GM12874 (cell line): ENCODE measurements around the gene RAB12.

Experiments used
- TF ChIP-seq, protein P1 (sequence below): IDR thresholded peaks from 2 replicates; pipeline ENCODE4 v1.5.1; 2011; ENCODE audit warnings: low read depth, mild to moderate bottlenecking, control low read depth, low read length, moderate library complexity; ENCODE audit not compliant: insufficient read depth

Gene RAB12

DNA sequence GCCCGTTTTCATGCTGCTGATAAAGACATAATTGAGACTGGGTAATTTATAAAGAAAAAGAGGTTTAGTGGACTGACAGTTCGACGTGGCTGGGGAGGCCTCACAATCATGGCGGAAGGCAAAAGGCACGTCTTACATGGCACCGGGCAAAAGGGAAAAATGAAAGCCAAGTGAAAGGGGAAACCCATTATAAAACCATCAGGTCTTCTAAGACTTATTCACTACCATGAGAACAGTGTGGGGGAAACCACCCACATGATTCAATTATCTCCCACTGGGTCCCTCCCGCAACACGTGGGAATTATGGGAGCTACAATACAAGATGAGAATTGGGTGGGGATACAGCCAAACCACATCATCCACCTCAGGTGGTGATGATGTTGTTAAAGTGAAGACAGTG is 3.3 kb upstream of the RAB12 start:
- TF ChIP-seq, protein P1, sequence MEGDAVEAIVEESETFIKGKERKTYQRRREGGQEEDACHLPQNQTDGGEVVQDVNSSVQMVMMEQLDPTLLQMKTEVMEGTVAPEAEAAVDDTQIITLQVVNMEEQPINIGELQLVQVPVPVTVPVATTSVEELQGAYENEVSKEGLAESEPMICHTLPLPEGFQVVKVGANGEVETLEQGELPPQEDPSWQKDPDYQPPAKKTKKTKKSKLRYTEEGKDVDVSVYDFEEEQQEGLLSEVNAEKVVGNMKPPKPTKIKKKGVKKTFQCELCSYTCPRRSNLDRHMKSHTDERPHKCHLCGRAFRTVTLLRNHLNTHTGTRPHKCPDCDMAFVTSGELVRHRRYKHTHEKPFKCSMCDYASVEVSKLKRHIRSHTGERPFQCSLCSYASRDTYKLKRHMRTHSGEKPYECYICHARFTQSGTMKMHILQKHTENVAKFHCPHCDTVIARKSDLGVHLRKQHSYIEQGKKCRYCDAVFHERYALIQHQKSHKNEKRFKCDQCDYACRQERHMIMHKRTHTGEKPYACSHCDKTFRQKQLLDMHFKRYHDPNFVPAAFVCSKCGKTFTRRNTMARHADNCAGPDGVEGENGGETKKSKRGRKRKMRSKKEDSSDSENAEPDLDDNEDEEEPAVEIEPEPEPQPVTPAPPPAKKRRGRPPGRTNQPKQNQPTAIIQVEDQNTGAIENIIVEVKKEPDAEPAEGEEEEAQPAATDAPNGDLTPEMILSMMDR: no peak

DNA sequence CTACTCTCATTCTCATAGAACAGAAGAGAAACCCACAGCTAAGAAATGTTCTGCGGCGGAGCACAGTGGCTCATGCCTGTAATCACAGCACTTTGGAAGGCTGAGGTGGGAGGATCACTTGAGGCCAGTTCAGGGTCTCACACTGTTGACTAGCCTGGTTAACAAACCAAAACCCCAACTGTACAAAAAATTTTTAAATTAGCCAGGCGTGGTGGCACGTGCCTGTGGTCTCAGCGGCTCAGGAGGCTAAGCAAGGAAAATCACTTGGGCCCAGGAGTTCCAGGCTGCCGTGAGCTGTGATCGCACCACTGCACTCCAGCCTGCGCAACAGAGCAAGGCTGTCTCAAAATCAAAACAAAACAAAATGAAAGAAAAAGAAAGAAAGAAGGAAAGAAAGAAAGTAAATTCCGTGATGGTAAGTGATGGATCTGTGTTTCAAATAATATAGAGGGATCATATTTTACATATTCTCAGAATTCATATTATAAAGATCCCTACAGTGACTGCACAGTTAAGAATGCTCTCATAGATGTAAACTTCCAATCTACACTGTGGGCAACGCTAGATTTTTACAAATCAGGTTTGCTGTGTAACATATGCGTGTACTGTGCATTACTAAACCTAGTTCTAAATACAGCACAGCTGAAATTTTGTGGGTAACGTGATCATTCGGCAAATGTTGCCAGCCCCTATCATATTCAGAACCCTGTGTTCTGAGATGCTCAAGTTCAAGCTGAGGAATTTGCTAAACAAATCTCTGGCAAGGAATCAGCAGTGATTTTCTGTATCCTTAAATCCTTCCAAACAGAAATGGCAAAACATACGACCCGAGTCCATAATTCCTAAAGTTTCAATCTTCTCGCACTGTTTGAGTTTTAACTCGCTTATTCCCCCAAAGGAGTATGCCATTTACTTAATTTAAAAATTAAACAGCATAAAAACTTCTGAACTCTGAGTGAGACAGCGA is 1.2 kb upstream of the RAB12 start:
- TF ChIP-seq, protein P1: no peak

DNA sequence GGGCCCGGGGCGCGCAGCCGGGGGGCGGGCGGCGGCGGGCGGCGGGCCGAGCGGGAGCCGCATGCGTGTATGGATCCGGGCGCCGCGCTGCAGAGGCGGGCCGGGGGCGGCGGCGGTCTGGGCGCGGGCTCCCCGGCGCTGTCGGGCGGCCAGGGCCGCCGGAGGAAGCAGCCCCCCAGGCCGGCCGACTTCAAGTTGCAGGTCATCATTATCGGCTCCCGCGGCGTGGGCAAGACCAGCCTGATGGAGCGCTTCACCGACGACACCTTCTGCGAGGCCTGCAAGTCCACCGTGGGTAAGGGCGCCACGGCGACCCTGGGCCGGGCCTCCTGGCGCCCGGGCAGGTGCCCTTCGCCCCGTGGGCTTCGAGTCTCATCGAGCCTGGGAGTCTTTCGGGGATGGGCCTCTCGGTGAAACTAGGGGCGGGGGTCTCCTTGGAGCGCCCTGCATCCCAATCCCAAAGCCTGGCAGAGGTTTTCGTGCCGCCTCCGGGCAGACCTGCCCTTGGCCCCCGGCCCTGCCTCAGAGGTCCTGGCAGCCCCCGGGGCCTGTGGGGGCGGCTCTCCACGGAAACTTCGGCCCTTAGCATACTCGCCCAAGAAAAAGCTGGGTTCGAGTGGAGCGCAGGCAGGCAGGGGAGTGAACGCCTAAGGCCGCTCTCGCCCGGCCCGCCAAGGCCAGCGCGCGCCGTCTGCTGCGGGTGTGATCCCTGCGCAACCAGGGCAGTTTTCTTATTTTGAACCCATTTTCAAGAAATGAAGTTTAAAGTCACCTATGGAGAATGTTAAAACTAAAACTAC is 622 bp downstream of the RAB12 start:
- TF ChIP-seq, protein P1: no peak

DNA sequence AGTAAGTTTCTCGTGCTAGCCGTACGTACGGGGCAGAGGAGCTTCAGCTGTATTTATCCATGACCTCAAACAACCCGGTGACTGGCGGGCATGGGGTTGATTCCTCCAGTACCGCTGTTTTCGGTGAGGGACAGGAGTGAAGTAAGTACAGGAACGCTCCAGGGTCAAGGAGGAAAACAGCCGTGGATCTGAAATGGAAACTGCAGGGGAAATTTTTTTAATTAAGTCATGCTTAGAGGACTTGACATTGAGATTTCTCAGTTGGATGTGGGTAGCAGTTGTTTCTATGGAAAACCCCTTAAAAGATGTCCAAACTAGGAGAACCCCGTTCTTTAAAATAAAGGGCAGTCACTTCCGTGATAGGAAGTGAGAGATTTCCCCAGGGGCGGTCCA is 1.2 kb downstream of the RAB12 start:
- TF ChIP-seq, protein P1: no peak

DNA sequence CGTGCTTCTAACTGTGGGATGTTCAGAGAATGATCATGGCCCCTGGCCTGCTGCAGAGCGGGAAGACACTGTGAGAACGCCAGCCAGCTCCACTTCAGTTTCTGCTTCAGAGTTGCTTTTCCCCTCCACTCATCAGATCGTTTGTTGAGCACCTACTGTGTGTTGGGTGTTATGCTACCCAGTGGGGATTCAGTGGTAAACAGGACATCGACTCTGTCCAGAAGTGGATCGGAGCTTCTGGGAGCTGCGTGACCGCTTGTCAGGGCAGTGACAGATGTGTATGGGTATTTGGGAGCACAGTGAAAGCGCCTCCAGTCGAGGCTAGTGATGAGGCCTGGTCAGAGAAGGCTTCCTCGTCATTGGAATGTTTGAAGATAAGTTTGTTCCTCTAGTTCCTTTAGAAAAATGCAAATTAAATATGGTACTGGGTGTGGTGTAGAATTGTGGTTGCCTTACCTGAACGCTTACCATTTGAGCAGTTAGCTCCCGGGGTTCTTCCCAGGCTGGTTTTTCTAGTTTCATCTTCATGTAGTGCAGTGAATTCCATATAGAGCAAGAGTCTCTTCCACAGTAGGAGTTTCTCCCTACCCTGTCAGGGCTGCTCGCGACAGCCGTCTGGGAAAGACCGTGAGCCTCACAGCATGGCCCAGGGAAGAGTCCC is 2.8 kb downstream of the RAB12 start:
- TF ChIP-seq, protein P1: no peak

DNA sequence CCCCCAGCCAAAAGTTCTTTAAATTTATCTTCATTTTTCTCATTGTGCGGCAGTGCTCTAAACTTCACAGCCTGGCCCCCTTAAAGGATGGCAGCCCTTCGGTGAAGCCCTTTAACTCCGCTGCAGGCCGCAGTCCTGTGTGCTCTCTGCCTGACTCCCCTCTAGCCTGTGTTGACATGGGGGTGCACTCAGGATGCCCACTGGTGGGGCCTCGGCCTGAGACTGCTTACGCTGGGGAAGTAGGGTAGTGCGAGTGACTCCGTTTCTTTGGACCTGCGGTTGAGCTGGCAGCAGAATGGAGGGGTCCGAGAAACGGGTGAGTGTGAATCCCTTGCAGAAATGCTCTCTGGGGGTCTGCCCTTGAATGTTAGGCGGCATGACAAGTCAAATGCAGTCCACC is 5.6 kb downstream of the RAB12 start:
- TF ChIP-seq, protein P1: no peak

DNA sequence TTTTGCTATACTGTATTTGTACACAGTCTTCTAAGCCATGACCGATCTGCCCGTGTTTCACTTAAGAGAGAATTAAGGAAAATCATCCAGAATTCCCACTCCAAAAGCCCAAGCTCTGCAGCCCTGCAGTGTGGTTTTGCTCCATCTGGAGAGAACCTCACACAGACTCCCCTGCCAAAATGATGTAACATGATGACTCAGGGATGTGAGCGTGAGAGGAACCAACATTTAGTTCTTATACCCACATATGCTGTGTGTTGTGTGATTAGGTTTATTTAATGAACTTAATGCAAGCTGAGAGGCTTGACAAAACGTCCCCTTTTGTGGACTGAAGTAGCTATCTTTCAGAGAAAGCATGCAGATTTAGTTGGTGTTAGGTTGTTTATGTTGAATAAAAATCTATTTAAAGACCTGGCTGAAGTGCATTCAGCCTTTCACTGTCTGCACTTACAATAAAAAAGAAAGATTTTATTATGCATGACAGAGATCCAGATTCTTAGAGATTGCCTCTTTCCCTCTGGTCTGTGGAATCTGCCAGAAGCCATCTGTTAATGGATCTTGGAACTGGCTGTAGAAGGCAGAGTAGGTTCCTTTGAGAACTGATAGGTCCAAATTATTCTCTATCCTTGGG is 6.3 kb downstream of the RAB12 start:
- TF ChIP-seq, protein P1: no peak
